ENCODE measurements around the gene ZMIZ1.

ZMIZ1 gene

DNA sequence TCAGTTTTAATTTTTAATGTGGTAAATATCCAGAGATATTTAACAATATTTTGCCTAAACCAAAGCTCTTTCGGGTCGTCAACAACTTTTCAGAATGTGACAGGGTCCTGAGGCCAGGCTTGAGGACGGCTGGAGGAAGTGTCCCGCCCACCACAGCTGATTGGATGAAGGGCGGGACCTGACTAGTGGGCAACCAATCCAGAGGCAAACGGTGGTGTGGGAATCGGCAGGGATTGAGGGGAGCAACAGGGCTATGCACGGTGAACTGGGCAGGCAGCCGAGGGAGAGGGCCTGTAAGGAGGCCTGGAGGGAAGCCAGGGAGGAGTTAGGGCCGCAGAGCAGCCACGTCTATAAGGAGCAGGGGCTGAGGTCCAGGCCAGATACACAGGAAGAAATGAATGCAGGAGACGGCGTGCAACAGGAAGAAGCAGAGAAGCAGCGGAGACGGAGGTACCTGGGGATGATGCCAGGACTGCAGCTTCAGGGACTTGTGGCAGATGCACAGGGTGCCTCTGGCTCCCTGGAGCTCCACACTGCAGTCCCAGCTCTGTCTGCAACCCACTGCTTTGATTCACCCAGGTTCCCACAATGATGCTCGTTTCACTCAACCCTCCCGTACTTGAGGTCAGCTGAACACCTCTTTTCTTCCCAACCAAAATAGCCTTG is 46.1 kb upstream of the ZMIZ1 start:
- H3K27ac ChIP-seq = no peak overlapping the region
- TF ChIP-seq ZFX (IDR thresholded peaks at IDR 0.05) = no peak

GRCh38 chr10:79023240-79024162 is 45.3 kb upstream of the ZMIZ1 start:
- no peak for TF ChIP-seq ZFX (IDR thresholded peaks at IDR 0.05)
- no peak overlapping the region for H3K27ac ChIP-seq

DNA sequence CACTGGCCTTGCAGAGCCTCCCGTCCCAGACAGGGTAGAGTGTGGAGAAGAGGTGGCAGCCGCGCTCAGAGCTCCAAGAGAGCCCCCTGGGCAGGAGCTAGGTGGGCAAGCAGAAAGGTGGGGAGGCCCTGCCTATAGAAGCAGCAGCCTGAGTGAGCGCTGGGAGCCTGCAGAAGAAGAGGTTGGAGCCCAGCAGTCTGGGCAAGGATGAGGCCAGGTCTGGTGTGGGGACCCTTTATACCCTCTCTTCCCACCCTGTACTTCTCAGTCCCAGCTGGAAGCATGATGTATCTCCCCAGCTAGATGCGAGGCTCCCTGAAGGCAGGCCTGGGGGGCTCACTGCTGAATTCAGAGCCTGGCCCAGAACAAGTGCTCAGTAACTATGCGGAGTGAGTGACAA is 44.5 kb upstream of the ZMIZ1 start:
- H3K27ac ChIP-seq = no peak overlapping the region
- TF ChIP-seq CTCF (conservative IDR thresholded peaks at IDR 0.05) (no peak), ZFX (IDR thresholded peaks at IDR 0.05) (no peak)

DNA sequence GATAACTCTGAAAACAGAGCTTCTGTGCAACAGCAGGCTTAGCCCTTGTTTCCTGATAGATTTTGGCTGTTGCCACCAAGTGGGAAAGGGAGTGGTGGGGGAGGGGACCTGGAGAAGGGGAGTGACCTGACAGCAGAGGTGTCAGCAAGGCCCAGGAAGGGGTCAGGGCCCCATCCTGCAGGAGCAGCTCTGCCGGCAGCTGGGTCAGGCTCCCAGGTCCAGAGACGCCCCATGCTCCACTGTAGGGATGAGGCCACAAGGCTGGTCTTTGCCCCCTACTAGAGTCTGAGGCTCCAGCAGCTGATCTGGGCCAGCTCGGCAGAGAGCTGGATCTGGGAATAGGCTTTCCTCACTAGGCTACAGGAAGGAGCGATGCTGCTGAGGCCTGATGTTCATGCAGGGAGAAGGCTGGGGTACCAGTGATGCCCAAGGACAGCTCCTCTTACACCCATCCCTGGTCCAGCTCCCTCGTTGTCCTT is 44.0 kb upstream of the ZMIZ1 start:
- H3K27ac ChIP-seq = no peak overlapping the region
- TF ChIP-seq ZFX (IDR thresholded peaks at IDR 0.05) = no peak

GRCh38 chr10:79025199-79025832 is 43.5 kb upstream of the ZMIZ1 start:
- H3K27ac ChIP-seq = no peak overlapping the region
- no peak for TF ChIP-seq ZFX (IDR thresholded peaks at IDR 0.05)
- no peak for TF ChIP-seq CTCF (conservative IDR thresholded peaks at IDR 0.05)

DNA sequence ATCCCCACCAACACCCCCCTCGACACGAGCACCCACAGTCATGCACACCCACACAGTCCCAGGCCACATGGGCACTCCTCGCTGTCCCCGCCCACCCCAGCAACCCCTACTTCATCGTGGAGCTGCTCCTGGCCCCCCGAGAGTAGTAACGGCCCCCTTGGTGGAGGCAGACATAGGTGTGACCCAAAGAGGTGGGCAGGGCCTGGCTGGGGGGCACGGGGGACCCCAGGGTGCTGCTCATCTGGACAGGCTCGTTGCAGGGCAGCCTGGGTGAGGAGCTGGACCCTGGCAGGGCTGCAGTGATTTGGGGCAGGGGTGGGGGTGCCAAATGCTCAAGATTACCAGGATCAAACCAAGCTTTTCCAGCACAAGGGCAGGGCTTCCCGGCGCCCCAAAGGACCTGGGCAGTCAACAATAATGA is 42.4 kb upstream of the ZMIZ1 start:
- TF ChIP-seq CTCF (conservative IDR thresholded peaks at IDR 0.05) (no peak), ZFX (IDR thresholded peaks at IDR 0.05) (no peak)
- no peak overlapping the region for H3K27ac ChIP-seq

DNA sequence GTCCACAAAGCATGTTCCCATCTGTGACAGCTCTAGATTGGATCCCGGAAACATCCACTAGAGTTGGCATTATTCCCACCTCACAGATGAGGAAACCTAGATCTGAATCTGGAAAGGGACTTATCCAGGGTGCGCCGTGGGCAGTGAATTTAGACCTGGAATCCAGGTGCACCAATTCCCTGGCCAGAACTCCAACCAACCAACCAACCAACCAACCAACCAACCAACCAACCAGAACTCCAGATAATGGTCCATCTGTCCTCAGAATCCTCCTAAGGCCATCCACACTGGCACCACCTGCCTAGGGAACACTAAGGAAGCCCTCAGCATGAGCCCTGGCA is 42.0 kb upstream of the ZMIZ1 start:
- H3K27ac ChIP-seq = no peak overlapping the region
- TF ChIP-seq ZFX (IDR thresholded peaks at IDR 0.05) = no peak

DNA sequence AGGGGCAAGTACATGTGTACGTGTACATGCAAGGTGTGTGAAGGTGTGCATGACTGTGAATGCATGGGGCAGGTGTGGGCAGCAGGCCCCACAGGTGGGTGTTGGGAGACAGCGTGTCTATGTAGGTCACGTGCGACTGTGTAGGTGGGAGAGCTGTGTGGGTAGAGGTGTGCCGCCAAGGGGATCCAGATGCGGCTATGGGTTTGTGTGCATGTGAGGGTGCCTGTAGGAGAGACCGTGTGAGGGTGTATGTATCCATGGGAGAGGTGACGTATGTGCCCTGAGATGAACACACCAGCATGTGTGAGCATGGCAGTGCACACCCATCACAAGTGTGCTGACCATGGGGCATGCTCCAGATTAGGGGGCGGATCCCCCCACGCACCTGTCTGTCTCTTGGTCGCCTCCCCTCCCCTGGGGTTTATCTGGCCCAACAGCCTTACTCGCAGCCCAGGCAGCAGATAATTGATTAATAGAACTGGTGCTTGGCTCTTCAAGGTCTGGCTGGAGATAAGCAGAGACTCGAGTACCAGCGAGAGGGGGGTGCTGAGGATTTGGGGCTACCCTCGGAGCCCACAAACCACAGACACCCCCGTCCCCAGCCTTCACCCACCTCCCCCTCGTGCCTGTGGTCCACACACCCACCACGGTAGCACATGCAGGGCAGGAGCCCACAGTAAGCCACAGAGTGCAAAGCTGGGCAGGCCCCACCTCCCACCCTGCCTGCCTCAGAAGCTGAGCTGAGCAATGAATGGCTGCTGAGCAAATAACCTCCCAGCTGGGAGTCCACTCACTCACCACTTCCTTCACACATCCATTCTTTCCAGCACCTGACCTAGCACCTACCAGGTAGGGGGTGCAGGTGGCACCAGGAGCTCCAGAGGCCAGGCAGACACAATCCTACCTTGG is 41.4 kb upstream of the ZMIZ1 start:
- no peak overlapping the region for H3K27ac ChIP-seq
- TF ChIP-seq CTCF (conservative IDR thresholded peaks at IDR 0.05) (no peak), ZFX (IDR thresholded peaks at IDR 0.05) (no peak)

DNA sequence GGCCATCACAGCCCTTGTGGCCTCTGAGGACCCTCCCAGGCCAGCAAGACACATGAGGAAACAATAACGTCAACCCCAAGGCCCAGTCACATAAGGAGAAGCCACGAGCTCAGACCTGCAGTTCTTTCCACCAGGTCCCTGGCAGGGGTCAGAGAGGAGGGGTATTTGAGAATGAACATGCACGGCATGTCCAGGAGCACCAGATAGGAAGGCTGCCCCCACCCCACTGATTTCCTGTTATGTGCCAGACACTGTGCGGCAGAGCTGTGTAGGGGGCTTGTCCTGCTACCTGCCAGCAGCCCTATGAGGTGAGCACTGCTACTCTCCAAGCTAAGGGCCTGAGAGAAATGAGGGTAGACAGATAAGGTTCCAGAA is 40.7 kb upstream of the ZMIZ1 start:
- no peak overlapping the region for H3K27ac ChIP-seq
- TF ChIP-seq ZFX (IDR thresholded peaks at IDR 0.05) (no peak), CTCF (conservative IDR thresholded peaks at IDR 0.05) (no peak)
